ENCODE measurements around the gene GREB1.

GRCh38 chr2:11515490-11515981 is 18.3 kb upstream of the GREB1 start:
- TF ChIP-seq HDGF (IDR thresholded peaks at IDR 0.05; ENCODE audit: borderline replicate concordance) (no peak), FOXM1 (IDR thresholded peaks at IDR 0.05; ENCODE audit: borderline replicate concordance) (no peak), FOXK2 (IDR thresholded peaks at IDR 0.05) (no peak), ARNT (IDR thresholded peaks at IDR 0.05) (no peak), FOXA1 (IDR thresholded peaks at IDR 0.05) (no peak), L3MBTL2 (conservative IDR thresholded peaks at IDR 0.05) (no peak), TARDBP (IDR thresholded peaks at IDR 0.05) (no peak), CTBP1 (IDR thresholded peaks at IDR 0.05; ENCODE audit: borderline replicate concordance) (no peak), SP1 (IDR thresholded peaks at IDR 0.05) (no peak), ELF4 (IDR thresholded peaks at IDR 0.05) (no peak), BHLHE40 (IDR thresholded peaks at IDR 0.05; ENCODE audit: borderline replicate concordance) (no peak)

Measured in HEK293T (cell line).